HEK293T (cell line): ENCODE results near the gene NPC1.

ENCODE experiments used
- ARNT ChIP-seq: fragments of 450-650 bp; IDR thresholded peaks from 2 replicates; pipeline ENCODE4 v1.6.1; 2017; ENCODE audit warnings: mild to moderate bottlenecking
- BHLHE40 ChIP-seq: fragments of 450-650 bp; IDR thresholded peaks from 2 replicates; pipeline ENCODE4 v1.6.1; 2016; ENCODE audit warnings: mild to moderate bottlenecking, moderate library complexity, borderline replicate concordance
- ELF4 ChIP-seq: fragments of 450-650 bp; IDR thresholded peaks from 2 replicates; pipeline ENCODE4 v1.6.1; 2017; ENCODE audit warnings: antibody characterized with exemption
- FOXA1 ChIP-seq: fragments of 450-650 bp; IDR thresholded peaks from 2 replicates; pipeline ENCODE4 v1.6.1; 2016; ENCODE audit warnings: mild to moderate bottlenecking
- L3MBTL2 ChIP-seq: fragments of 450-650 bp; conservative IDR thresholded peaks from 2 replicates; pipeline ENCODE4 v1.6.1; 2016; ENCODE audit warnings: mild to moderate bottlenecking
- SP1 ChIP-seq: fragments of 450-650 bp; IDR thresholded peaks from 2 replicates; pipeline ENCODE4 v1.6.1; 2017
- ZNF384 ChIP-seq: fragments of 450-650 bp; IDR thresholded peaks from 2 replicates; pipeline ENCODE4 v1.6.1; 2016

DNA sequence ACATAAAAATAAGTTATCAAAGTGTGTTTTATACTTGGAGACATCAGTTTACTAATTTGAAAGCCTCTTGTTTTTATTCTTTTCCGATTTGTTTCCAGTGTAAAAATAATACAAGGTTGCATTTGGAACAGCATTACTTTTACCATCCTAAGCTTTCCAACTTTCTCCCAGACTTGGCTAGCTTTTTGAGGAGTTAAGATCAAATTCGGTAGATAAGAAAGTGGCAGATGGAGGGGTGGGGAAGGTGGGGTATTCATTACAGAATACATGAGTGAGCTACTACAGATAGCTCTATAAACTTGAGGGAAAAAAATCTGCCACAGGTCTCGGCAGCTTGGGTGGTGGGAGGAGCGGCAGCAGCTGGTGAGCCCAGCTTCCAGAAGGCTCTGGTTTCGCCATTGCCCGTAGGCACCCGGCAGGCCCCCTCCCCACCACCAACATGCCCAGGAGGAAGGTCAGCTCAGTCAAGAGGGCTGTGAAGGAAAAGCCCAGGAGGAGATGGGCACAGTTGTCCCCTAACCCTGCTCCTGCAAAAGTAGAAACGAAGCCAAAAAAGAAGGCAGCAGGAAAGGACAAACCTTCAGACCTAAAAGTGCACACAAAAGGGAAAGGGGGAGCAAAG lies 101.6 kb downstream of the NPC1 start:
- TF ChIP-seq ARNT (no peak), FOXA1 (no peak), L3MBTL2 (no peak), ELF4 (no peak), SP1 (no peak), BHLHE40 (no peak), ZNF384 (no peak)
